ENCODE data around the gene GALNT7. TPM values are rescaled to one million over a fixed set of nuclear protein-coding genes. Genes with fewer than 3 reads are reported as not detected.

Gene GALNT7
- total and polyA plus RNA-seq, 2 of the 13 experiments (the other 11 are each of a cell fraction or from before 2014, with no cell fraction given) = 0.08 to 0.13 TPM

- TF ChIP-seq MLXIP (CRISPR knock-in tag; IDR thresholded peaks at IDR 0.05; ENCODE audit: borderline replicate concordance) (no peak), SNAPC4 (CRISPR knock-in tag; IDR thresholded peaks at IDR 0.05) (no peak), MTF2 (CRISPR knock-in tag; IDR thresholded peaks at IDR 0.05; ENCODE audit: borderline replicate concordance) (no peak), CBX5 (CRISPR knock-in tag; IDR thresholded peaks at IDR 0.05; ENCODE audit: borderline replicate concordance) (no peak)
Measured at GRCh38 chr4:173362666-173363065, 194.1 kb downstream of the GALNT7 start (continued).

All from HepG2 (cell line).